Measurements from ENCODE around the gene DBT.

- TF ChIP-seq CTCF (optimal IDR thresholded peaks at IDR 0.05 in 1 of 3, IDR thresholded peaks at IDR 0.05 in 1 of 3, conservative IDR thresholded peaks at IDR 0.05 in 1 of 3; ENCODE audit: extremely low read depth in 1 of 3, insufficient read depth in 2 of 3, low read length in 3 of 3), result no peak
- TF ChIP-seq EZH2 (IDR thresholded peaks at IDR 0.05; ENCODE audit: low read length), result no peak
These were observed 3.3 kb upstream of the DBT start for GRCh38 chr1:100252901-100253300.

All from keratinocyte (primary cell).